22Rv1 (cell line): ENCODE results near the gene POLR3GL.

Experiments used
- H3K27ac ChIP-seq: fragments of 450-650 bp; 2 replicates; pipeline ENCODE4 v1.5.1; 2017
- ZFX ChIP-seq: fragments of 450-650 bp; IDR thresholded peaks from 2 replicates; pipeline ENCODE4 v1.6.1; 2017; ENCODE audit warnings: antibody characterized with exemption, borderline replicate concordance
- TF ChIP-seq, protein P1 (sequence below): fragments of 450-650 bp; IDR thresholded peaks from 2 replicates; pipeline ENCODE4 v1.5.1; 2017; ENCODE audit warnings: mild to moderate bottlenecking

The POLR3GL gene

GRCh38 chr1:145964328-145965118 is at the start of gene POLR3GL, which contains the start of gene ANKRD34A:
TSS of gene POLR3GL (plus strand) at chr1:145964690. CDS start at chr1:145974866, 10,176 bp downstream.
TSS of gene ANKRD34A (minus strand) at chr1:145964575. CDS start at chr1:145961759, 2,816 bp downstream.
- TF ChIP-seq ZFX: no peak
- TF ChIP-seq, protein P1, sequence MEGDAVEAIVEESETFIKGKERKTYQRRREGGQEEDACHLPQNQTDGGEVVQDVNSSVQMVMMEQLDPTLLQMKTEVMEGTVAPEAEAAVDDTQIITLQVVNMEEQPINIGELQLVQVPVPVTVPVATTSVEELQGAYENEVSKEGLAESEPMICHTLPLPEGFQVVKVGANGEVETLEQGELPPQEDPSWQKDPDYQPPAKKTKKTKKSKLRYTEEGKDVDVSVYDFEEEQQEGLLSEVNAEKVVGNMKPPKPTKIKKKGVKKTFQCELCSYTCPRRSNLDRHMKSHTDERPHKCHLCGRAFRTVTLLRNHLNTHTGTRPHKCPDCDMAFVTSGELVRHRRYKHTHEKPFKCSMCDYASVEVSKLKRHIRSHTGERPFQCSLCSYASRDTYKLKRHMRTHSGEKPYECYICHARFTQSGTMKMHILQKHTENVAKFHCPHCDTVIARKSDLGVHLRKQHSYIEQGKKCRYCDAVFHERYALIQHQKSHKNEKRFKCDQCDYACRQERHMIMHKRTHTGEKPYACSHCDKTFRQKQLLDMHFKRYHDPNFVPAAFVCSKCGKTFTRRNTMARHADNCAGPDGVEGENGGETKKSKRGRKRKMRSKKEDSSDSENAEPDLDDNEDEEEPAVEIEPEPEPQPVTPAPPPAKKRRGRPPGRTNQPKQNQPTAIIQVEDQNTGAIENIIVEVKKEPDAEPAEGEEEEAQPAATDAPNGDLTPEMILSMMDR: peak; percentile 11; the same call in 1 of the 2 replicates
- H3K27ac ChIP-seq: peak within 1 kb of the TSS; percentile 94

- H3K27ac ChIP-seq: peak overlapping the region; percentile 96; the same call in 1 of the 2 replicates
- TF ChIP-seq, protein P1: no peak
- no peak for TF ChIP-seq ZFX
Measured at GRCh38 chr1:145916745-145917144, 47.7 kb upstream of the POLR3GL start.

- peak overlapping the region; percentile 96 for H3K27ac ChIP-seq
Measured at GRCh38 chr1:145917595-145917994, 46.9 kb upstream of the POLR3GL start.

DNA sequence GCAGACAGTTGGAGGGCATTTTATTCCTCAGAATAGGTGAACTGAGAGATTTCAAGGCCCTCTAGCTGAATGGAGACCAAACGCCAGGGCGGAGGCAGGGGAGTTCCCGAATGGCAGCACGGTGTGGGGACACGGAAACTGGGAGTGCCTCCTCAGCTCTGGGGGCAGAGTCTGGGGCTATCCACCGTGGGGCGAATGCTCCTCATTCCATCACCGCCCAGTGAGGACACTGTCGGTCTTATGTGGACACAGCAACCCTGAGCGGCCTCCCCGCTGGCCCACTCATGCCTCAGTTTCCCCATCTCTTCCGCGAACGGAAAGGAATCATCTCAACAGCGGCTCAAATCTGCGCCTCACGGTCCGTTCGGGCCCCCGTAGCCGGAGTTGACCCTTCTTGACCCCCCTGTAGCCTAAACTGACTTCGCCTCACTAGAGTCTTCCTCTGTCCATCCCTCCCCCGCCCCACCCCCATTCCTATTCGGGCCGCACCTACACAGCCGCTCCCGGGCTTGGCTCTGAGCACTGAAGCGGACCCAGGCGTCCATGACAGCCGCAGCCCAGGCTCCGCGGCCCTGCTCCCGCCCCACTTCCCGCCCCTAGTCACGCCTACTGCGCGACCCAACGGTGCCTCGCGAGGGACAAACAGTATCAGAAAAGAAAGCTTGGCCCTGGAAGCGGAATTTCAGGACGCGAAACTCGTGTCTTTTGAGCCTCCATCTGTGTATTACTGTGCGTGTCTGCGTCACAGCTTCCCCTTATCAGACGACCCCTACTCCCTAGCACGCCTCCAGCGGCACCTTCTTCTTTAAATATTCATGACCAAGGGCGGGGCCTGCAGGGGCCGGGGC is 46.1 kb upstream of the POLR3GL start, which contains the start of gene PEX11B:
PEX11B (minus strand) TSS at position 574 of the 848 bp plus-strand sequence; CDS start at position 545, 29 bp downstream.
- no peak for TF ChIP-seq ZFX
- H3K27ac ChIP-seq: peak within 1 kb of the TSS; percentile 96

More at GRCh38 chr1:145917595-145917994, 46.9 kb upstream of the POLR3GL start:
- TF ChIP-seq, protein P1: no peak
- no peak for TF ChIP-seq ZFX

GRCh38 chr1:145918992-145919939 is 45.2 kb upstream of the POLR3GL start:
- TF ChIP-seq, protein P1: no peak
- TF ChIP-seq ZFX: no peak
- H3K27ac ChIP-seq: peak overlapping the region; percentile 96

- peak overlapping the region; percentile 96 for H3K27ac ChIP-seq
Measured at GRCh38 chr1:145920297-145920696, 44.2 kb upstream of the POLR3GL start.

- TF ChIP-seq, protein P1: no peak
- no peak for TF ChIP-seq ZFX
- H3K27ac ChIP-seq: peak overlapping the region; percentile 25
Measured at GRCh38 chr1:145922266-145922665, 42.2 kb upstream of the POLR3GL start.
